CD14-positive monocyte (primary cell): ENCODE data around the gene AK1. TPM values are rescaled to one million over a fixed set of nuclear protein-coding genes. Genes with fewer than 3 reads are reported as not detected.
A peak's percentile ranks its signal among the peaks of the same experiment; 100 is the strongest.

ENCODE experiments used
- DNase-seq, 3 donors: peaks; one replicate each; pipeline ENCODE4 v3.0.0-alpha.2; 2011 to 2022
- H2AFZ ChIP-seq: 2 replicates; pipeline ENCODE4 v1.6.0; 2012; ENCODE audit warnings: mild to moderate bottlenecking, low read depth, low read length, inconsistent platforms; ENCODE audit not compliant: insufficient read depth, poor library complexity, severe bottlenecking
- H3K27ac ChIP-seq, 2 donors: 1 replicate in 1 of 2; 2 replicates in 1 of 2; pipeline ENCODE4 v1.5.1; 2012 to 2013; ENCODE audit warnings: low read length in 2 of 2, control low read depth in 1 of 2, inconsistent platforms in 1 of 2, low read depth in 1 of 2, mild to moderate bottlenecking in 1 of 2
- H3K27me3 ChIP-seq, 2 donors: one replicate each; pipeline versions ENCODE4 v1.6.0 to v1.6.1; 2011 to 2013; ENCODE audit warnings: low read length in 2 of 2; ENCODE audit not compliant: control insufficient read depth in 2 of 2, insufficient read depth in 2 of 2
- H3K36me3 ChIP-seq, 2 donors: replicated peaks in 1 of 2; 1 replicate in 1 of 2; 2 replicates in 1 of 2; pipeline versions ENCODE4 v1.5.1 to v1.6.1; 2012 to 2013; ENCODE audit warnings: low read length in 2 of 2, control low read depth in 1 of 2, inconsistent platforms in 1 of 2, mild to moderate bottlenecking in 1 of 2; ENCODE audit not compliant: insufficient read depth in 2 of 2, control insufficient read depth in 1 of 2
- H3K4me1 ChIP-seq, 2 donors: 1 replicate in 1 of 2; 2 replicates in 1 of 2; pipeline versions ENCODE4 v1.5.1 to v1.6.1; 2012 to 2013; ENCODE audit warnings: low read length in 2 of 2, control low read depth in 1 of 2, inconsistent platforms in 1 of 2, mild to moderate bottlenecking in 1 of 2, moderate library complexity in 1 of 2; ENCODE audit not compliant: insufficient read depth in 2 of 2, control insufficient read depth in 1 of 2
- H3K4me2 ChIP-seq: replicated peaks from 2 replicates; pipeline ENCODE3; 2012; ENCODE audit warnings: low read length, moderate library complexity, mild to moderate bottlenecking; ENCODE audit not compliant: poor library complexity, severe bottlenecking; ENCODE audit errors: extremely low read depth
- H3K4me3 ChIP-seq, 3 experiments: fragments of 200-600 bp in 1 of 3; sonication (generic) in 1 of 3; replicated peaks in 1 of 3; 1 replicate in 2 of 3; 2 replicates in 1 of 3; pipeline ENCODE4 v1.5.1; 2011 to 2013; ENCODE audit warnings: low read length in 3 of 3, mild to moderate bottlenecking in 3 of 3, control low read depth in 2 of 3, low read depth in 2 of 3, inconsistent platforms in 1 of 3, moderate library complexity in 1 of 3
- H3K79me2 ChIP-seq: 2 replicates; pipeline ENCODE4 v1.6.0; 2012; ENCODE audit warnings: mild to moderate bottlenecking, control low read depth, inconsistent platforms, low read length, moderate library complexity; ENCODE audit not compliant: insufficient read depth
- H3K9ac ChIP-seq: 2 replicates; pipeline ENCODE4 v1.6.0; 2017; ENCODE audit warnings: low read length, mild to moderate bottlenecking; ENCODE audit not compliant: insufficient read depth, poor library complexity, severe bottlenecking
- H3K9me3 ChIP-seq, 2 donors: replicated peaks in 1 of 2; 1 replicate in 1 of 2; 2 replicates in 1 of 2; pipeline versions ENCODE4 v1.5.1 to v1.6.1; 2012 to 2013; ENCODE audit warnings: low read length in 2 of 2, control low read depth in 1 of 2; ENCODE audit not compliant: control insufficient read depth in 1 of 2, insufficient read depth in 1 of 2
- H4K20me1 ChIP-seq: 2 replicates; pipeline ENCODE4 v1.6.0; 2012; ENCODE audit warnings: mild to moderate bottlenecking, low read length, control low read depth, moderate library complexity; ENCODE audit not compliant: insufficient read depth
- H3K27ac Mint-ChIP-seq, 7 donors: one replicate each; pipeline ENCODE4 v1.8.0; 2020; ENCODE audit warnings: mild to moderate bottlenecking in 7 of 7, mixed read lengths in 7 of 7, moderate library complexity in 6 of 7, inconsistent platforms in 2 of 7
- H3K27me3 Mint-ChIP-seq, 3 donors: one replicate each; pipeline ENCODE4 v1.8.0; 2021 to 2022; ENCODE audit warnings: low read depth in 3 of 3, mild to moderate bottlenecking in 3 of 3, mixed read lengths in 3 of 3, moderate library complexity in 3 of 3, inconsistent platforms in 1 of 3
- H3K36me3 Mint-ChIP-seq, 2 donors: one replicate each; pipeline ENCODE4 v1.8.0; 2020; ENCODE audit warnings: mixed read lengths in 2 of 2, inconsistent platforms in 1 of 2, mild to moderate bottlenecking in 1 of 2
- H3K4me1 Mint-ChIP-seq: one replicate; pipeline ENCODE4 v1.8.0; 2020; ENCODE audit warnings: mild to moderate bottlenecking, mixed read lengths
- H3K4me3 Mint-ChIP-seq, 2 donors: one replicate each; pipeline ENCODE4 v1.8.0; 2020; ENCODE audit warnings: mild to moderate bottlenecking in 2 of 2, mixed read lengths in 2 of 2, moderate library complexity in 1 of 2
- H3K9me3 Mint-ChIP-seq, 7 donors: one replicate each; pipeline ENCODE4 v1.8.0; 2020 to 2022; ENCODE audit warnings: mixed read lengths in 7 of 7, mild to moderate bottlenecking in 6 of 7, moderate library complexity in 6 of 7, inconsistent platforms in 2 of 7
- WGBS: methylation state at CpG from one replicate; pipeline ENCODE4 v1.1.5; 2013; ENCODE audit warnings: missing lambda C conversion rate; ENCODE audit not compliant: insufficient coverage; 5-methylcytosine and 5-hydroxymethylcytosine counted together
- intact Hi-C, 2 donors: fragments of 100-400 bp; cut with micrococcal nuclease; formaldehyde crosslinking; loops; one replicate each; pipeline versions ENCODE4 v1.15.0 to v1.15.1; 2023
- polyA plus RNA-seq, 3 donors: library from polyadenylated mRNA; depleted of rRNA in 1 of 3; unstranded in 2 of 3; stranded (reverse) in 1 of 3; fragments of 300-500 nt in 2 of 3; fragments of >200 nt in 1 of 3; fragmentation: Illumina TruSeq in 2 of 3; gene quantifications; 1 replicate in 2 of 3; 2 replicates in 1 of 3; pipeline ENCODE4 v1.2.3, GENCODE V29; 2012 to 2021
- TF ChIP-seq, protein P1 (sequence below): fragments of 200-600 bp; IDR thresholded peaks from one replicate; pipeline ENCODE4 v1.8.0; 2022; ENCODE audit warnings: antibody characterized with exemption, mild to moderate bottlenecking

The AK1 gene
- polyA plus RNA-seq, 3 donors, result 3.5 TPM; not detected in 2

- no peak overlapping the region for H3K4me3 ChIP-seq
- no peak overlapping the region for H3K27ac Mint-ChIP-seq
- peaks cover 9 to 19% (median 14%) of the 10 kb centered on the region in 3 donors for H3K27me3 Mint-ChIP-seq
- no peak for DNase-seq
- no peak overlapping the region for H3K27ac ChIP-seq
- H3K4me3 Mint-ChIP-seq, result no peak overlapping the region
- TF ChIP-seq, protein P1, sequence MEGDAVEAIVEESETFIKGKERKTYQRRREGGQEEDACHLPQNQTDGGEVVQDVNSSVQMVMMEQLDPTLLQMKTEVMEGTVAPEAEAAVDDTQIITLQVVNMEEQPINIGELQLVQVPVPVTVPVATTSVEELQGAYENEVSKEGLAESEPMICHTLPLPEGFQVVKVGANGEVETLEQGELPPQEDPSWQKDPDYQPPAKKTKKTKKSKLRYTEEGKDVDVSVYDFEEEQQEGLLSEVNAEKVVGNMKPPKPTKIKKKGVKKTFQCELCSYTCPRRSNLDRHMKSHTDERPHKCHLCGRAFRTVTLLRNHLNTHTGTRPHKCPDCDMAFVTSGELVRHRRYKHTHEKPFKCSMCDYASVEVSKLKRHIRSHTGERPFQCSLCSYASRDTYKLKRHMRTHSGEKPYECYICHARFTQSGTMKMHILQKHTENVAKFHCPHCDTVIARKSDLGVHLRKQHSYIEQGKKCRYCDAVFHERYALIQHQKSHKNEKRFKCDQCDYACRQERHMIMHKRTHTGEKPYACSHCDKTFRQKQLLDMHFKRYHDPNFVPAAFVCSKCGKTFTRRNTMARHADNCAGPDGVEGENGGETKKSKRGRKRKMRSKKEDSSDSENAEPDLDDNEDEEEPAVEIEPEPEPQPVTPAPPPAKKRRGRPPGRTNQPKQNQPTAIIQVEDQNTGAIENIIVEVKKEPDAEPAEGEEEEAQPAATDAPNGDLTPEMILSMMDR, result no peak
- H3K4me2 ChIP-seq, result no peak overlapping the region
- peaks cover 6 to 15% of the 10 kb centered on the region in 2 donors for H3K4me1 ChIP-seq
- 86% methylated on average over 15 of the region's 19 CpGs for WGBS
- H3K36me3 ChIP-seq, result no peaks in the 10 kb centered on the region
- H2AFZ ChIP-seq, result no peak overlapping the region
- peaks cover 5 to 16% of the 10 kb centered on the region in 2 donors for H3K27me3 ChIP-seq
- H3K9ac ChIP-seq, result no peak overlapping the region
- H3K9me3 ChIP-seq, result no peaks in the 10 kb centered on the region
- H3K79me2 ChIP-seq, result no peaks in the 10 kb centered on the region
- intact Hi-C loops, result loop anchor here in 1 of 2 donors (10.0 kb wide), 1 partner anchor 368 kb away; no protein-coding TSS in a partner anchor
- peaks cover 11% of the 10 kb centered on the region for H3K4me1 Mint-ChIP-seq
- peaks cover 0 to 4% (median 0%) of the 10 kb centered on the region in 7 donors for H3K9me3 Mint-ChIP-seq
- no peaks in the 10 kb centered on the region for H4K20me1 ChIP-seq
- H3K36me3 Mint-ChIP-seq, result no peaks in the 10 kb centered on the region
Observed at GRCh38 chr9:127873223-127873691, 4.2 kb downstream of the AK1 start.

GRCh38 chr9:127872369-127873222 lies 4.9 kb downstream of the AK1 start:
- Histone ChIP-seq H3K4me1 (peaks cover 6 to 10% of the 10 kb centered on the region in 2 donors), H3K27ac (no peak overlapping the region), H3K4me2 (no peak overlapping the region), H3K9me3 (no peaks in the 10 kb centered on the region), H3K4me3 (no peak overlapping the region), H3K79me2 (no peaks in the 10 kb centered on the region), H4K20me1 (no peaks in the 10 kb centered on the region), H3K9ac (no peak overlapping the region), H3K36me3 (no peaks in the 10 kb centered on the region), H2AFZ (no peak overlapping the region), H3K27me3 (peaks cover 0 to 9% of the 10 kb centered on the region in 2 donors)
- H3K27ac Mint-ChIP-seq, result peak overlapping the region in 2 of 7 donors; percentile 43 to 72
- H3K4me1 Mint-ChIP-seq, result peaks cover 8% of the 10 kb centered on the region
- intact Hi-C loops, result loop anchor here in 1 of 2 donors (10.0 kb wide), 1 partner anchor 368 kb away; no protein-coding TSS in a partner anchor
- TF ChIP-seq, protein P1, result no peak
- peaks cover 3 to 13% (median 8%) of the 10 kb centered on the region in 3 donors for H3K27me3 Mint-ChIP-seq
- WGBS, result 97% methylated on average over 16 of the region's 20 CpGs
- H3K4me3 Mint-ChIP-seq, result no peak overlapping the region
- no peak for DNase-seq
- H3K9me3 Mint-ChIP-seq, result peaks cover 0 to 2% (median 0%) of the 10 kb centered on the region in 7 donors
- H3K36me3 Mint-ChIP-seq, result no peaks in the 10 kb centered on the region
